Left ventricle myocardium superior (tissue), 1 donor: ENCODE results near the gene VSIG1. TPM values are rescaled to one million over a fixed set of nuclear protein-coding genes. Genes with fewer than 3 reads are reported as not detected.

Experiments
- ATAC-seq: fragments of 200-7000 bp; cut with Tn5 transposase; one replicate; pipeline ENCODE4 v1.9.1; 2020; ENCODE audit warnings: mild to moderate bottlenecking, moderate library complexity
- DNase-seq: peaks from one replicate; pipeline ENCODE4 v3.0.0-alpha.2; 2020
- intact Hi-C: fragments of 100-400 bp; cut with micrococcal nuclease; formaldehyde crosslinking; loops from one replicate; pipeline ENCODE4 v1.11.0; 2022
- total RNA-seq: library from RNA; stranded (reverse); fragmentation: NEBNext Ultra II Directional; extraction: Animal tissue kit (Norgen Biotek cat#: 25700); gene quantifications from one replicate; pipeline ENCODE4 v1.2.1, GENCODE V29; 2021
- donor health status: DM: no; HTN: yes; CAD: no; lungs with severe emphysema.

Gene VSIG1
- total RNA-seq, 1 donor from 2014 or later: not detected

GRCh38 chrX:108123591-108124366, 78.9 kb downstream of the VSIG1 start:
- intact Hi-C loops: no loop called here
- ATAC-seq: peak; percentile 90

GRCh38 chrX:108126661-108127060, 81.8 kb downstream of the VSIG1 start:
- DNase-seq (no peak), ATAC-seq (no peak)
- intact Hi-C loops: no loop called here

More at GRCh38 chrX:108123591-108124366, 78.9 kb downstream of the VSIG1 start:
- DNase-seq: peak; percentile 46

DNA sequence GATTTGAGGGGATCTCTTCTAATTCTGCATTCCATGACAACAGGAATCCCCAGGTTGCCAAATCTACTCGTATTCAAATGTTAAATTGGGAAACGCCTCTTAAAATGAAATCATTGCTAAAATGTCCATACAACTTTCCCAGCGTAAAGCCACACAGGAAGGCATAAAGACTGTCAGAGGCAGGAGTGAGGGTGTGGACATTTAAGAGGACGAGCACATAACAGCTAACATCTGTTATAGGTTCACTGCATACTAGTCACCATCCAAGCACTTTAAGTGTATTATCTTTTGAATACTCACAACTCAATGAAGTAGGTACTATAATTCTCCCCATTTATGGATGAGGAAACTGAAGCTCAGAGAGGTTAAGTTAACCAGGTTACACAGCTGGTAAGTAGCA, 82.3 kb downstream of the VSIG1 start:
- DNase-seq (no peak), ATAC-seq (no peak)
- intact Hi-C loops: no loop called here

Other genes starting within 250 kb of the VSIG1 start
- gene MID2, start 219.2 kb upstream of the VSIG1 start, total RNA-seq: 5.6 TPM
- not detected for gene TEX13B, start 62.7 kb upstream of the VSIG1 start, total RNA-seq
- gene PSMD10, start 46.5 kb downstream of the VSIG1 start, total RNA-seq: 18.9 TPM
- 21.0 TPM for gene ATG4A, start 46.7 kb downstream of the VSIG1 start, total RNA-seq